ENCODE measurements around the gene PAQR5. TPM values are rescaled to one million over a fixed set of nuclear protein-coding genes. Genes with fewer than 3 reads are reported as not detected.

The PAQR5 gene
- total and polyA plus RNA-seq, 2 donors (not counting 3 experiments of a cell fraction or from before 2014, with no cell fraction given) = 0.08 to 0.09 TPM

GRCh38 chr15:69380100-69380725 lies 81.5 kb downstream of the PAQR5 start:
- DNase-seq (ENCODE audit: low read depth, low spot score) (no peak), FAIRE-seq (no peak)
- Histone ChIP-seq H3K9me1 (replicated peaks; ENCODE audit: control insufficient read depth, extremely low read depth, insufficient read depth, low read length) (no peaks in the 10 kb centered on the region), H3K4me1 (ENCODE audit: control insufficient read depth, extremely low read depth, insufficient read depth, low read length) (no peaks in the 10 kb centered on the region), H3K9ac (replicated peaks; ENCODE audit: extremely low read depth, insufficient read depth, low read length) (no peak overlapping the region), H2AFZ (ENCODE audit: low read depth, low read length) (no peak overlapping the region), H3K27ac (ENCODE audit: insufficient read depth, low read depth, low read length) (no peak overlapping the region), H3K27me3 (ENCODE audit: control insufficient read depth in 2 of 2, insufficient read depth in 2 of 2, low read length in 2 of 2) (peaks cover 0 to 3% of the 10 kb centered on the region in 2 experiments), H4K20me1 (replicated peaks; ENCODE audit: control insufficient read depth, extremely low read depth, insufficient read depth, low read length) (no peaks in the 10 kb centered on the region), H3K9me3 (replicated peaks; ENCODE audit: control insufficient read depth, insufficient read depth, low read length) (no peaks in the 10 kb centered on the region), H3K79me2 (ENCODE audit: control insufficient read depth, insufficient read depth, low read length) (no peaks in the 10 kb centered on the region), H3K36me3 (ENCODE audit: control insufficient read depth in 2 of 2, extremely low read depth in 1 of 2, insufficient read depth in 2 of 2, low read length in 2 of 2) (no peaks in the 10 kb centered on the region), H3K4me3 (replicated peaks in 1 of 3; ENCODE audit: insufficient read depth in 1 of 3, low read depth in 1 of 3, low read length in 3 of 3) (no peak overlapping the region), H3K4me2 (ENCODE audit: insufficient read depth, low read length) (no peak overlapping the region)
- TF ChIP-seq CTCF (IDR thresholded peaks at IDR 0.05; ENCODE audit: extremely low read depth in 1 of 2, insufficient read depth in 1 of 2, low read depth in 1 of 2, low read length in 2 of 2) = peak in 1 of 2 donors; percentile 9
- TF ChIP-seq EZH2 (IDR thresholded peaks at IDR 0.05; ENCODE audit: borderline replicate concordance, low read depth, low read length, severe bottlenecking) = no peak
- dilution Hi-C loops (cut with MboI; ENCODE audit: extremely low pct_ligation_motif_present, low sequenced_read_pairs) = no loop called here
- POLR2A ChIA-PET = no interaction called here
- no TSS peak for BruUV-seq (replicated peaks)
- CTCF ChIA-PET = interaction anchor here (2.2 kb wide), 1 partner anchor 14 kb away, joined by 13 read pairs; no protein-coding TSS in a partner anchor
- intact Hi-C loops (cut with micrococcal nuclease) = no loop called here

GRCh38 chr15:69380726-69381105 lies 82.0 kb downstream of the PAQR5 start:
- H3K9me1 ChIP-seq (replicated peaks; ENCODE audit: control insufficient read depth, extremely low read depth, insufficient read depth, low read length) = no peaks in the 10 kb centered on the region
- TF ChIP-seq GATA2 (IDR thresholded peaks at IDR 0.05; ENCODE audit: insufficient read depth, insufficient read length, low read depth, low read length) (no peak), POLR2AphosphoS5 (IDR thresholded peaks at IDR 0.05; ENCODE audit: insufficient read depth, low read depth, low read length) (no peak), JUN (IDR thresholded peaks at IDR 0.05; ENCODE audit: borderline replicate concordance, insufficient read depth, insufficient read length, low read depth) (no peak), FOS (IDR thresholded peaks at IDR 0.05; ENCODE audit: borderline replicate concordance, insufficient read depth, low read length) (no peak), MAX (IDR thresholded peaks at IDR 0.05; ENCODE audit: insufficient read depth, insufficient read length) (no peak), POLR2A (IDR thresholded peaks at IDR 0.05; ENCODE audit: low read depth, low read length) (no peak), CTCF (IDR thresholded peaks at IDR 0.05; ENCODE audit: extremely low read depth in 1 of 2, insufficient read depth in 1 of 2, low read depth in 1 of 2, low read length in 2 of 2) (no peak), EZH2 (IDR thresholded peaks at IDR 0.05; ENCODE audit: borderline replicate concordance, low read depth, low read length, severe bottlenecking) (no peak), MYC (IDR thresholded peaks at IDR 0.05; ENCODE audit: low read depth, low read length) (no peak)
- H3K9ac ChIP-seq (replicated peaks; ENCODE audit: extremely low read depth, insufficient read depth, low read length) = no peak overlapping the region
- DNase-seq (ENCODE audit: low read depth, low spot score) (no peak), FAIRE-seq (no peak)
- CTCF ChIA-PET = interaction anchor here (2.2 kb wide), 1 partner anchor 13 kb away, joined by 13 read pairs; no protein-coding TSS in a partner anchor
- no peaks in the 10 kb centered on the region for H3K4me1 ChIP-seq (ENCODE audit: control insufficient read depth, extremely low read depth, insufficient read depth, low read length)
- no peaks in the 10 kb centered on the region for H4K20me1 ChIP-seq (replicated peaks; ENCODE audit: control insufficient read depth, extremely low read depth, insufficient read depth, low read length)
- H3K79me2 ChIP-seq (ENCODE audit: control insufficient read depth, insufficient read depth, low read length) = no peaks in the 10 kb centered on the region
- no peak overlapping the region for H3K4me2 ChIP-seq (ENCODE audit: insufficient read depth, low read length)
- H3K27ac ChIP-seq (ENCODE audit: insufficient read depth, low read depth, low read length) = no peak overlapping the region
- no peak overlapping the region for H2AFZ ChIP-seq (ENCODE audit: low read depth, low read length)
- no TSS peak for BruUV-seq (replicated peaks)
- POLR2A ChIA-PET = no interaction called here
- H3K9me3 ChIP-seq (replicated peaks; ENCODE audit: control insufficient read depth, insufficient read depth, low read length) = no peaks in the 10 kb centered on the region
- intact Hi-C loops (cut with micrococcal nuclease) (no loop called here), dilution Hi-C loops (cut with MboI; ENCODE audit: extremely low pct_ligation_motif_present, low sequenced_read_pairs) (no loop called here)
- H3K4me3 ChIP-seq (replicated peaks in 1 of 3; ENCODE audit: insufficient read depth in 1 of 3, low read depth in 1 of 3, low read length in 3 of 3) = no peak overlapping the region
- H3K27me3 ChIP-seq (ENCODE audit: control insufficient read depth in 2 of 2, insufficient read depth in 2 of 2, low read length in 2 of 2) = peaks cover 0 to 3% of the 10 kb centered on the region in 2 experiments
- no peaks in the 10 kb centered on the region for H3K36me3 ChIP-seq (ENCODE audit: control insufficient read depth in 2 of 2, extremely low read depth in 1 of 2, insufficient read depth in 2 of 2, low read length in 2 of 2)

All from endothelial cell of umbilical vein (primary cell).